Upper lobe of left lung (tissue), 6 donors: ENCODE measurements around the gene PTPRG. TPM values are rescaled to one million over a fixed set of nuclear protein-coding genes. Genes with fewer than 3 reads are reported as not detected.

Source experiments
- ATAC-seq, 2 donors: fragments of 200-7000 bp; cut with Tn5 transposase; one replicate each; pipeline ENCODE4 v1.9.1; 2022; ENCODE audit warnings: mild to moderate bottlenecking in 2 of 2, moderate library complexity in 2 of 2; ENCODE audit not compliant: low FRiP score in 2 of 2
- DNase-seq, 2 donors: peaks; one replicate each; pipeline ENCODE4 v3.0.0-alpha.2; 2019 to 2020
- H3K27ac ChIP-seq, 4 donors: fragments of 200-600 bp; sonication (generic); one replicate each; pipeline ENCODE4 v1.5.1; 2016 to 2019
- H3K27me3 ChIP-seq, 4 donors: fragments of 200-600 bp; sonication (generic); one replicate each; pipeline ENCODE4 v1.5.1; 2017 to 2019
- H3K36me3 ChIP-seq, 4 donors: fragments of 200-600 bp; sonication (generic); one replicate each; pipeline ENCODE4 v1.5.1; 2016 to 2019
- H3K4me1 ChIP-seq, 4 donors: fragments of 200-600 bp; sonication (generic); one replicate each; pipeline ENCODE4 v1.5.1; 2018 to 2019
- H3K4me3 ChIP-seq, 4 donors: fragments of 200-600 bp; sonication (generic); one replicate each; pipeline ENCODE4 v1.5.1; 2017 to 2019; ENCODE audit warnings: mild to moderate bottlenecking in 2 of 4, moderate library complexity in 1 of 4
- H3K9me3 ChIP-seq, 4 donors: fragments of 200-600 bp; sonication (generic); one replicate each; pipeline ENCODE4 v1.5.1; 2018 to 2019
- EP300 ChIP-seq, 4 donors: sonication (generic); formaldehyde crosslinking; IDR thresholded peaks; one replicate each; pipeline ENCODE4 v1.5.1; 2017; ENCODE audit warnings: antibody characterized with exemption in 4 of 4, control low read depth in 2 of 4
- POLR2A ChIP-seq, 4 donors: fragments of 450-650 bp; IDR thresholded peaks; one replicate each; pipeline ENCODE4 v1.5.1; 2016 to 2017; ENCODE audit warnings: antibody characterized with exemption in 4 of 4, mild to moderate bottlenecking in 2 of 4
- POLR2AphosphoS5 ChIP-seq, 2 donors: sonication (generic); formaldehyde crosslinking; IDR thresholded peaks; one replicate each; pipeline ENCODE4 v1.5.1; 2017; ENCODE audit warnings: antibody characterized with exemption in 2 of 2
- WGBS, 2 donors: methylation state at CpG; one replicate each; pipeline ENCODE4 v1.1.5; 2017 to 2018; 5-methylcytosine and 5-hydroxymethylcytosine counted together
- total RNA-seq, 6 donors: library from RNA; depleted of rRNA in 4 of 6; stranded (reverse); fragments of >200 nt in 4 of 6; gene quantifications; one replicate each; pipeline versions ENCODE4 v1.1.0 to v1.2.1, GENCODE V29; 2016 to 2021
- TF ChIP-seq, protein P1 (sequence below), 6 experiments: fragments of 450-650 bp in 4 of 6; fragments of 200-600 bp in 2 of 6; sonication (generic) in 2 of 6; IDR thresholded peaks; one replicate each; pipeline ENCODE4 v1.5.1; 2016 to 2019; ENCODE audit warnings: antibody characterized with exemption in 6 of 6
- donor health status: DM: no; HTN: no; CAD: no; lungs with moderate emphysema.
- donor health status: DM: no; HTN: yes; CAD: no; lungs with severe emphysema.

Gene PTPRG
- total RNA-seq, 6 donors from 2014 or later, result 58.7 to 101 (median 68.8) TPM

DNA sequence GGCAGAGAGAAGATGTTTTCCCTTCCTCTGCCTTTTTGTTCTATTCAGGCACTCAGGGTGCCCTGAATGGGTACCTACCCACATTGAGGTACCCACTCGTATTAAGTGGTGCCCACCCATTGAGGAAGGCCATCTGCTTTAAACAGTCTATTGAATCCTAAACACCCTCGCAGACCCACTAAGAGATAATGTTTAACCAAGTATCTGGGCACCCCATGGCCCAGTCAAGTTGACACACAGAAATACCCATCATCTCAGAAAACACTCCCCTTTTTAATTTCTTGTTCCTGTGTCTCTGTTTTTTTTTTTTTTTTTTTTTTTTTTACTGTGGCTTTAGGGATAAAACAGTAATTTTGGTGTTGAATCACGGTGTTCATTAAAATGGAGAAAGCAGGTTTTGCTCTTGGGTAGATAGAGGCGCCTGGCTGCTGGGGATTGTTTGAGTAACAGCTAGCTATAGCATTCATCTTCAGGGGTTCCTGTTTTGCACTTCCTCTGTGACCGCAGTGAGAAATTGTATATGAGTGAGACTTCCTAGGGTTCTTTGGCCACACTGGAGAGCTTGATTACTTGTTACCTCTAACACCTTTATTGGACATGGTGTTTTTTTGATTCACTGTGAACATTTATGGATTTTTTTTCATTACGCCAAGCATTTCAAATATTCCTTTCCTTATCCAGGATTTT, 259.1 kb downstream of the PTPRG start:
- Histone ChIP-seq H3K4me3 (no peak overlapping the region), H3K36me3 (no peaks in the 10 kb centered on the region), H3K9me3 (no peaks in the 10 kb centered on the region), H3K4me1 (peaks cover 0 to 8% (median 1%) of the 10 kb centered on the region in 4 donors), H3K27me3 (no peaks in the 10 kb centered on the region), H3K27ac (no peak overlapping the region)
- no peak for ATAC-seq
- TF ChIP-seq EP300 (IDR thresholded peaks at IDR 0.05), result no peak
- TF ChIP-seq POLR2A (IDR thresholded peaks at IDR 0.05), result no peak
- TF ChIP-seq, protein P1, sequence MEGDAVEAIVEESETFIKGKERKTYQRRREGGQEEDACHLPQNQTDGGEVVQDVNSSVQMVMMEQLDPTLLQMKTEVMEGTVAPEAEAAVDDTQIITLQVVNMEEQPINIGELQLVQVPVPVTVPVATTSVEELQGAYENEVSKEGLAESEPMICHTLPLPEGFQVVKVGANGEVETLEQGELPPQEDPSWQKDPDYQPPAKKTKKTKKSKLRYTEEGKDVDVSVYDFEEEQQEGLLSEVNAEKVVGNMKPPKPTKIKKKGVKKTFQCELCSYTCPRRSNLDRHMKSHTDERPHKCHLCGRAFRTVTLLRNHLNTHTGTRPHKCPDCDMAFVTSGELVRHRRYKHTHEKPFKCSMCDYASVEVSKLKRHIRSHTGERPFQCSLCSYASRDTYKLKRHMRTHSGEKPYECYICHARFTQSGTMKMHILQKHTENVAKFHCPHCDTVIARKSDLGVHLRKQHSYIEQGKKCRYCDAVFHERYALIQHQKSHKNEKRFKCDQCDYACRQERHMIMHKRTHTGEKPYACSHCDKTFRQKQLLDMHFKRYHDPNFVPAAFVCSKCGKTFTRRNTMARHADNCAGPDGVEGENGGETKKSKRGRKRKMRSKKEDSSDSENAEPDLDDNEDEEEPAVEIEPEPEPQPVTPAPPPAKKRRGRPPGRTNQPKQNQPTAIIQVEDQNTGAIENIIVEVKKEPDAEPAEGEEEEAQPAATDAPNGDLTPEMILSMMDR (IDR thresholded peaks at IDR 0.05), result no peak
- no peak for TF ChIP-seq POLR2AphosphoS5 (IDR thresholded peaks at IDR 0.05)
- WGBS, 2 donors, result 84% methylated on average over 6 of the region's 6 CpGs
- no peak for DNase-seq

DNA sequence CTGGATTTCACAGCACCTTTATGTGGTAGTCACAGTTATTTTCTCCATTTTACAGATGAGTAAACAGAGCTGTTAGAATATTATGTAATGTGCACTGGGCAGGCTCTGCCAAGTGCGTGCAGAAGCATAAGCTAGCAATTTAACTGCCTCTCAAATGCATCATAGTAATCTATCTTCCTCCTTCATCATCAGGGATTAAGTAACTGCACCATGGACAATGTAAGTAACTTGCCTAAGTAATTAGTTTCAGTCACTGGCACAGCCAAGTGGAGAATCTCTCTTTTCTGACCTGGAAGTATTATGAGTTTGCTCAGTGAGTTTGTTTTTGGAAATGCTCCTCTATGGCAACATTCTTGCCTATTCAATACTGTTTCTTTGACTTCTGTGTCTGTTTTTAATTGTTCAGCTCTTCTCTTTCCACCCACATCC, 260.5 kb downstream of the PTPRG start:
- DNase-seq, result no peak
- peak in 1 of 2 donors; percentile 80 for ATAC-seq
- H3K36me3 ChIP-seq, result no peaks in the 10 kb centered on the region
- no peaks in the 10 kb centered on the region for H3K27me3 ChIP-seq
- H3K4me1 ChIP-seq, result peaks cover 0 to 8% (median 1%) of the 10 kb centered on the region in 4 donors
- TF ChIP-seq EP300 (IDR thresholded peaks at IDR 0.05), result no peak
- TF ChIP-seq POLR2AphosphoS5 (IDR thresholded peaks at IDR 0.05), result no peak
- TF ChIP-seq, protein P1 (IDR thresholded peaks at IDR 0.05), result no peak
- no peak for TF ChIP-seq POLR2A (IDR thresholded peaks at IDR 0.05)
- H3K27ac ChIP-seq, result no peak overlapping the region
- WGBS, 2 donors, result 41 to 73% methylated on average over 1 of the region's 1 CpG
- no peak overlapping the region for H3K4me3 ChIP-seq
- H3K9me3 ChIP-seq, result no peaks in the 10 kb centered on the region

DNA sequence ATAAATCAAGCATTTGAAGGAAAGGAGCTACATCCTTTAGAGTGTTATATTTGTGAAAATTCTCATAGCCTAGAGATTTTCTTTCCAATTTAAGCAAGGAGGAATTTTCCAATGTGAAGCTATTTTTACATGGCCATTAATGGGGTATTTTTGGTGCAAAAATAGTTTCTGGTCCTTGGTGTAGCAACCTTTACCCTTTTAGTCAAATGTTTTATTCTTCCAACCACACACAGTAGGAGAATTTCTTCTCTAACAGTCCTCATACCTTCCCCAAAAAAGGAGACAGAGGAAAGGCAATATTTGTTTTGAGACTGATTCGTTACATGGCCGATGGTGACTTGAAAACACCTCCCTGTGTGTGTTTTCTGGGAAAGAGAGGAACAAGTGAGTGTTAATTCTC, 261.2 kb downstream of the PTPRG start:
- no peak overlapping the region for H3K27ac ChIP-seq
- H3K9me3 ChIP-seq, result no peaks in the 10 kb centered on the region
- no peaks in the 10 kb centered on the region for H3K36me3 ChIP-seq
- H3K4me3 ChIP-seq, result no peak overlapping the region
- ATAC-seq, result no peak
- H3K4me1 ChIP-seq, result peaks cover 0 to 8% (median 1%) of the 10 kb centered on the region in 4 donors
- TF ChIP-seq, protein P1 (IDR thresholded peaks at IDR 0.05), result no peak
- TF ChIP-seq POLR2AphosphoS5 (IDR thresholded peaks at IDR 0.05) (no peak), POLR2A (IDR thresholded peaks at IDR 0.05) (no peak), EP300 (IDR thresholded peaks at IDR 0.05) (no peak)
- no peak for DNase-seq
- 89 to 95% methylated on average over 2 of the region's 2 CpGs for WGBS, 2 donors
- no peaks in the 10 kb centered on the region for H3K27me3 ChIP-seq

DNA sequence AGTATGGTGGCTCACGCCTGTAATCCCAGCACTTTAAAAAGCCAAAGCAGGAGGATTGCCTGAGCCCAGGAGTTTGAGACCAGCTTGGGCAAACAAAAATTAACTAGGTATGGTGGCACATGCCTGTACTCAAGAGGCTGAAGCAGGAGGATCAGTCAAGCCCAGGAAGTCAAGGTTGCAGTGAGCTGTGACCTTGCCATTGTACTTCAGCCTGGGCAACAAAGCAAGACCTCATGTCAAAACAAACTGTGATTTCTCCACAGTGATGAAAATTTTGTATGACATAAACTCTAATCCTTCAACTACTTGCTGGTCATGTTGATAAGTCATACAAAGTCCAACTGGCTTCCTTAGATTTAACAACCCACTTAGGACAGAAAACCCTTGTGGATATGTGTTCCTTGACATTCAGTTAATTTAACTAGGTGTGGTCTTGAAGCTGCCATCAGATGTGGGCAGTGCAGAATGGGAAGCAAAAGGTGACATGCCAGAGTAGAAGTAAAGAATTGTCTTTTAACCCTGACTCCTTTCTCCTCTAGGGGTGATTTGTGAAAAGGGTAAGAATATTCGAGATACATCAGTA, 263.3 kb downstream of the PTPRG start:
- WGBS, 2 donors, result 90 to 93% methylated on average over 2 of the region's 2 CpGs
- Histone ChIP-seq H3K27ac (no peak overlapping the region), H3K9me3 (no peaks in the 10 kb centered on the region)

More for the DNA sequence above, 263.3 kb downstream of the PTPRG start:
- peaks cover 8 to 24% (median 13%) of the 10 kb centered on the region in 4 donors for H3K4me1 ChIP-seq
- no peaks in the 10 kb centered on the region for H3K36me3 ChIP-seq
- DNase-seq (no peak), ATAC-seq (no peak)
- H3K27me3 ChIP-seq, result no peaks in the 10 kb centered on the region
- H3K4me3 ChIP-seq, result no peak overlapping the region
- no peak for TF ChIP-seq POLR2A (IDR thresholded peaks at IDR 0.05)
- no peak for TF ChIP-seq POLR2AphosphoS5 (IDR thresholded peaks at IDR 0.05)
- TF ChIP-seq, protein P1 (IDR thresholded peaks at IDR 0.05), result no peak
- TF ChIP-seq EP300 (IDR thresholded peaks at IDR 0.05), result no peak
